ENCODE results near the gene PHACTR3.

The PHACTR3 gene

GRCh38 chr20:59690976-59691375 is 86.6 kb downstream of the PHACTR3 start:
- Histone ChIP-seq H3K27me3 (ENCODE audit: insufficient read depth, low read length) (no peaks in the 10 kb centered on the region), H3K27ac (ENCODE audit: low read depth, low read length) (no peak overlapping the region), H3K9me3 (ENCODE audit: insufficient read depth, low read depth, low read length) (peaks cover 96% of the 10 kb centered on the region), H3K9ac (ENCODE audit: low read depth, low read length) (no peak overlapping the region), H3K4me3 (ENCODE audit: low read length) (no peak overlapping the region), H3K4me1 (ENCODE audit: insufficient read depth, low read length) (no peaks in the 10 kb centered on the region), H3K36me3 (ENCODE audit: insufficient read depth, low read length) (no peaks in the 10 kb centered on the region)
- WGBS, result 75% methylated on average over 4 of the region's 4 CpGs

GRCh38 chr20:59692139-59692538 is 87.8 kb downstream of the PHACTR3 start:
- Histone ChIP-seq H3K9me3 (ENCODE audit: insufficient read depth, low read depth, low read length) (peaks cover 96% of the 10 kb centered on the region), H3K4me1 (ENCODE audit: insufficient read depth, low read length) (no peaks in the 10 kb centered on the region), H3K4me3 (ENCODE audit: low read length) (no peak overlapping the region), H3K9ac (ENCODE audit: low read depth, low read length) (no peak overlapping the region), H3K27ac (ENCODE audit: low read depth, low read length) (no peak overlapping the region), H3K36me3 (ENCODE audit: insufficient read depth, low read length) (no peaks in the 10 kb centered on the region), H3K27me3 (ENCODE audit: insufficient read depth, low read length) (no peaks in the 10 kb centered on the region)
- WGBS, result 90% methylated on average over 3 of the region's 3 CpGs

- H3K9ac ChIP-seq (ENCODE audit: low read depth, low read length), result no peak overlapping the region
- H3K4me1 ChIP-seq (ENCODE audit: insufficient read depth, low read length), result no peaks in the 10 kb centered on the region
- 85% methylated on average over 4 of the region's 4 CpGs for WGBS
- H3K27me3 ChIP-seq (ENCODE audit: insufficient read depth, low read length), result no peaks in the 10 kb centered on the region
- no peaks in the 10 kb centered on the region for H3K36me3 ChIP-seq (ENCODE audit: insufficient read depth, low read length)
- no peak overlapping the region for H3K27ac ChIP-seq (ENCODE audit: low read depth, low read length)
- H3K9me3 ChIP-seq (ENCODE audit: insufficient read depth, low read depth, low read length), result peaks cover 95% of the 10 kb centered on the region
- no peak overlapping the region for H3K4me3 ChIP-seq (ENCODE audit: low read length)
Measured at GRCh38 chr20:59693587-59693986, 89.2 kb downstream of the PHACTR3 start.

GRCh38 chr20:59696476-59696875 is 92.1 kb downstream of the PHACTR3 start:
- Histone ChIP-seq H3K27me3 (ENCODE audit: insufficient read depth, low read length) (no peaks in the 10 kb centered on the region), H3K9ac (ENCODE audit: low read depth, low read length) (no peak overlapping the region), H3K4me1 (ENCODE audit: insufficient read depth, low read length) (no peaks in the 10 kb centered on the region), H3K27ac (ENCODE audit: low read depth, low read length) (no peak overlapping the region), H3K36me3 (ENCODE audit: insufficient read depth, low read length) (no peaks in the 10 kb centered on the region), H3K9me3 (ENCODE audit: insufficient read depth, low read depth, low read length) (peaks cover 90% of the 10 kb centered on the region), H3K4me3 (ENCODE audit: low read length) (no peak overlapping the region)
- 70% methylated on average over 5 of the region's 5 CpGs for WGBS

- Histone ChIP-seq H3K27me3 (ENCODE audit: insufficient read depth, low read length) (no peaks in the 10 kb centered on the region), H3K27ac (ENCODE audit: low read depth, low read length) (no peak overlapping the region), H3K9me3 (ENCODE audit: insufficient read depth, low read depth, low read length) (peaks cover 91% of the 10 kb centered on the region), H3K4me1 (ENCODE audit: insufficient read depth, low read length) (no peaks in the 10 kb centered on the region), H3K36me3 (ENCODE audit: insufficient read depth, low read length) (no peaks in the 10 kb centered on the region), H3K4me3 (ENCODE audit: low read length) (no peak overlapping the region), H3K9ac (ENCODE audit: low read depth, low read length) (no peak overlapping the region)
- 85% methylated on average over 4 of the region's 4 CpGs for WGBS
Measured at GRCh38 chr20:59697068-59697467, 92.7 kb downstream of the PHACTR3 start.

- Histone ChIP-seq H3K36me3 (ENCODE audit: insufficient read depth, low read length) (no peaks in the 10 kb centered on the region), H3K4me3 (ENCODE audit: low read length) (no peak overlapping the region), H3K9me3 (ENCODE audit: insufficient read depth, low read depth, low read length) (peaks cover 91% of the 10 kb centered on the region), H3K4me1 (ENCODE audit: insufficient read depth, low read length) (no peaks in the 10 kb centered on the region), H3K27me3 (ENCODE audit: insufficient read depth, low read length) (no peaks in the 10 kb centered on the region), H3K27ac (ENCODE audit: low read depth, low read length) (no peak overlapping the region), H3K9ac (ENCODE audit: low read depth, low read length) (no peak overlapping the region)
- WGBS, result 89% methylated on average over 1 of the region's 1 CpG
Measured at GRCh38 chr20:59698598-59698997, 94.3 kb downstream of the PHACTR3 start.

GRCh38 chr20:59701236-59701635 is 96.9 kb downstream of the PHACTR3 start:
- Histone ChIP-seq H3K9ac (ENCODE audit: low read depth, low read length) (no peak overlapping the region), H3K4me1 (ENCODE audit: insufficient read depth, low read length) (no peaks in the 10 kb centered on the region), H3K27ac (ENCODE audit: low read depth, low read length) (no peak overlapping the region), H3K27me3 (ENCODE audit: insufficient read depth, low read length) (no peaks in the 10 kb centered on the region), H3K4me3 (ENCODE audit: low read length) (no peak overlapping the region), H3K36me3 (ENCODE audit: insufficient read depth, low read length) (no peaks in the 10 kb centered on the region), H3K9me3 (ENCODE audit: insufficient read depth, low read depth, low read length) (peaks cover 85% of the 10 kb centered on the region)
- WGBS, result 86% methylated on average over 2 of the region's 2 CpGs

- no peaks in the 10 kb centered on the region for H3K27me3 ChIP-seq (ENCODE audit: insufficient read depth, low read length)
- no peak overlapping the region for H3K27ac ChIP-seq (ENCODE audit: low read depth, low read length)
- H3K9me3 ChIP-seq (ENCODE audit: insufficient read depth, low read depth, low read length), result peaks cover 77% of the 10 kb centered on the region
- no peak overlapping the region for H3K9ac ChIP-seq (ENCODE audit: low read depth, low read length)
- no peaks in the 10 kb centered on the region for H3K36me3 ChIP-seq (ENCODE audit: insufficient read depth, low read length)
- H3K4me1 ChIP-seq (ENCODE audit: insufficient read depth, low read length), result no peaks in the 10 kb centered on the region
- WGBS, result 83% methylated on average over 5 of the region's 5 CpGs
- H3K4me3 ChIP-seq (ENCODE audit: low read length), result no peak overlapping the region
Measured at GRCh38 chr20:59703046-59703445, 98.7 kb downstream of the PHACTR3 start.

- Histone ChIP-seq H3K36me3 (ENCODE audit: insufficient read depth, low read length) (no peaks in the 10 kb centered on the region), H3K9ac (ENCODE audit: low read depth, low read length) (no peak overlapping the region), H3K4me3 (ENCODE audit: low read length) (no peak overlapping the region), H3K27ac (ENCODE audit: low read depth, low read length) (no peak overlapping the region), H3K4me1 (ENCODE audit: insufficient read depth, low read length) (no peaks in the 10 kb centered on the region), H3K27me3 (ENCODE audit: insufficient read depth, low read length) (no peaks in the 10 kb centered on the region), H3K9me3 (ENCODE audit: insufficient read depth, low read depth, low read length) (peaks cover 79% of the 10 kb centered on the region)
- whole genome bisulfite sequencing, result 41% methylated on average over 5 of the region's 5 CpGs
Measured at GRCh38 chr20:59705651-59706399, 101.5 kb downstream of the PHACTR3 start.

GRCh38 chr20:59706400-59706693 is 102.0 kb downstream of the PHACTR3 start:
- no peak overlapping the region for H3K9ac ChIP-seq (ENCODE audit: low read depth, low read length)
- H3K9me3 ChIP-seq (ENCODE audit: insufficient read depth, low read depth, low read length), result peaks cover 79% of the 10 kb centered on the region
- no peaks in the 10 kb centered on the region for H3K36me3 ChIP-seq (ENCODE audit: insufficient read depth, low read length)
- no peak overlapping the region for H3K4me3 ChIP-seq (ENCODE audit: low read length)
- no peaks in the 10 kb centered on the region for H3K27me3 ChIP-seq (ENCODE audit: insufficient read depth, low read length)
- no CpG with 5 or more reads among the region's 1 CpG for WGBS
- H3K4me1 ChIP-seq (ENCODE audit: insufficient read depth, low read length), result no peaks in the 10 kb centered on the region
- H3K27ac ChIP-seq (ENCODE audit: low read depth, low read length), result no peak overlapping the region

- H3K4me3 ChIP-seq (ENCODE audit: low read length), result no peak overlapping the region
- H3K27me3 ChIP-seq (ENCODE audit: insufficient read depth, low read length), result no peaks in the 10 kb centered on the region
- 72% methylated on average over 6 of the region's 6 CpGs for WGBS
- H3K9ac ChIP-seq (ENCODE audit: low read depth, low read length), result no peak overlapping the region
- no peaks in the 10 kb centered on the region for H3K4me1 ChIP-seq (ENCODE audit: insufficient read depth, low read length)
- H3K36me3 ChIP-seq (ENCODE audit: insufficient read depth, low read length), result no peaks in the 10 kb centered on the region
- peaks cover 78% of the 10 kb centered on the region for H3K9me3 ChIP-seq (ENCODE audit: insufficient read depth, low read depth, low read length)
- no peak overlapping the region for H3K27ac ChIP-seq (ENCODE audit: low read depth, low read length)
Measured at GRCh38 chr20:59708326-59708725, 104.0 kb downstream of the PHACTR3 start.

GRCh38 chr20:59709636-59710035 is 105.3 kb downstream of the PHACTR3 start:
- H3K27ac ChIP-seq (ENCODE audit: low read depth, low read length), result no peak overlapping the region
- peaks cover 78% of the 10 kb centered on the region for H3K9me3 ChIP-seq (ENCODE audit: insufficient read depth, low read depth, low read length)
- H3K4me1 ChIP-seq (ENCODE audit: insufficient read depth, low read length), result no peaks in the 10 kb centered on the region
- no peaks in the 10 kb centered on the region for H3K36me3 ChIP-seq (ENCODE audit: insufficient read depth, low read length)
- no peaks in the 10 kb centered on the region for H3K27me3 ChIP-seq (ENCODE audit: insufficient read depth, low read length)
- H3K9ac ChIP-seq (ENCODE audit: low read depth, low read length), result no peak overlapping the region
- no peak overlapping the region for H3K4me3 ChIP-seq (ENCODE audit: low read length)
- 77% methylated on average over 1 of the region's 1 CpG for WGBS
